Measurements from ENCODE around the gene MPHOSPH10. TPM values are rescaled to one million over a fixed set of nuclear protein-coding genes. Genes with fewer than 3 reads are reported as not detected.

MPHOSPH10 gene
- total and polyA plus RNA-seq, 10 of the 15 experiments (the other 5 are each of a cell fraction or from before 2014, with no cell fraction given), result 23.8 to 56.8 (median 41.3) TPM

GRCh38 chr2:71101656-71102055 lies 28.8 kb upstream of the MPHOSPH10 start:
- 0% methylated on average over 2 of the region's 2 CpGs for WGBS (ENCODE audit: insufficient coverage, insufficient replicate concordance, low lambda C conversion rate, missing lambda C conversion rate)
- ATAC-seq (no peak), FAIRE-seq (no peak), DNase-seq (ENCODE audit: low read depth, low spot score) (no peak)
- SMC1A ChIA-PET (ENCODE audit: uncharacterized antibody, unreplicated experiment), result interaction anchor here (1.0 to 3.3 kb wide), 8 partner anchors 9 to 179 kb away, joined by 4 to 31 read pairs (median 6); partner anchors contain the start of genes MCEE and MPHOSPH10
- CTCF ChIA-PET, result interaction anchor here (0.6 to 5.3 kb wide), 17 partner anchors 9 to 358 kb away, joined by 3 to 58 read pairs (median 13); partner anchors contain the start of genes MCEE and MPHOSPH10
- Histone ChIP-seq H3K27ac (ENCODE audit: control insufficient read depth, insufficient read depth) (no peak overlapping the region), H2AFZ (ENCODE audit: control insufficient read depth, low read depth, low read length) (no peak overlapping the region), H3K79me2 (ENCODE audit: control insufficient read depth, insufficient read depth, low read length) (no peaks in the 10 kb centered on the region), H3K4me2 (ENCODE audit: control insufficient read depth, insufficient read depth) (no peak overlapping the region), H3K4me3 (no peak overlapping the region), H3K9ac (ENCODE audit: control insufficient read depth, insufficient read depth, low read length) (no peak overlapping the region), H4K20me1 (ENCODE audit: control insufficient read depth, insufficient read depth) (no peaks in the 10 kb centered on the region), H3K9me3 (replicated peaks; ENCODE audit: control insufficient read depth, insufficient read depth, low read length) (no peaks in the 10 kb centered on the region; the same call in 2 of the 3 replicates), H3K36me3 (ENCODE audit: control insufficient read depth in 2 of 2, insufficient read depth in 2 of 2, low read length in 1 of 2) (no peaks in the 10 kb centered on the region), H3K27me3 (replicated peaks in 1 of 2; ENCODE audit: control insufficient read depth in 2 of 2, insufficient read depth in 2 of 2, low read length in 1 of 2) (no peaks in the 10 kb centered on the region), H3K4me1 (ENCODE audit: control insufficient read depth, insufficient read depth, low read length) (no peaks in the 10 kb centered on the region)
- POLR2A ChIA-PET, result interaction anchor here (1.0 to 2.3 kb wide), 3 partner anchors 25 to 30 kb away, joined by 3 to 11 read pairs (median 4); no protein-coding TSS in a partner anchor
- RAD21 ChIA-PET (ENCODE audit: unreplicated experiment), result interaction anchor here (1.6 to 3.6 kb wide), 3 partner anchors 29 to 53 kb away, joined by 7 to 31 read pairs (median 26); partner anchors contain the start of gene MPHOSPH10
- in situ Hi-C loops (cut with MboI) (no loop called here), intact Hi-C loops (cut with micrococcal nuclease; ENCODE audit: unreplicated experiment) (loop anchor here (2.0 kb wide), 1 partner anchor 53 kb away; no protein-coding TSS in a partner anchor)
- TF ChIP-seq NFIC (IDR thresholded peaks at IDR 0.05; ENCODE audit: low read depth, low read length) (no peak), REST (IDR thresholded peaks at IDR 0.05; ENCODE audit: low read depth, low read length) (no peak), MTA3 (IDR thresholded peaks at IDR 0.05; ENCODE audit: borderline replicate concordance, low read length) (no peak), ZNF24 (IDR thresholded peaks at IDR 0.05) (no peak), BCL11A (IDR thresholded peaks at IDR 0.05; ENCODE audit: low read depth, low read length) (no peak), ZNF217 (IDR thresholded peaks at IDR 0.05) (no peak), ATF3 (IDR thresholded peaks at IDR 0.05; ENCODE audit: borderline replicate concordance, extremely low read depth, low read depth, low read length) (no peak), NFYB (IDR thresholded peaks at IDR 0.05; ENCODE audit: insufficient read depth, low read depth, low read length) (no peak), ATF2 (IDR thresholded peaks at IDR 0.05; ENCODE audit: low read length) (no peak), SP1 (IDR thresholded peaks at IDR 0.05; ENCODE audit: low read depth, low read length) (no peak), ZBTB11 (CRISPR knock-in tag; IDR thresholded peaks at IDR 0.05) (no peak), STAT1 (conservative IDR thresholded peaks at IDR 0.05) (no peak), JUND (IDR thresholded peaks at IDR 0.05; ENCODE audit: low read depth, low read length) (no peak)
- BruUV-seq (replicated peaks), result no TSS peak
